ENCODE measurements around the gene PHF21A.

- TF ChIP-seq CTCF (conservative IDR thresholded peaks at IDR 0.05; ENCODE audit: low read length), result no peak
- no peak for TF ChIP-seq EZH2phosphoT487 (IDR thresholded peaks at IDR 0.05; ENCODE audit: borderline replicate concordance)
These were observed 221.6 kb downstream of the PHF21A start for GRCh38 chr11:45899448-45900174.
